ENCODE data around the gene HGS. TPM values are rescaled to one million over a fixed set of nuclear protein-coding genes. Genes with fewer than 3 reads are reported as not detected.

Gene HGS
- total RNA-seq, 1 experiment from 2014 or later, result 240 TPM

GRCh38 chr17:81715872-81716673, 32.3 kb downstream of the HGS start:
- in situ Hi-C loops (cut with HindIII; ENCODE audit: low pct_unique_long_range_greater_than_20kb, low sequenced_read_pairs) (no loop called here), intact Hi-C loops (cut with micrococcal nuclease; ENCODE audit: unreplicated experiment) (no loop called here)
- POLR2A ChIA-PET, result interaction anchor here (0.6 kb wide), 1 partner anchor 297 kb away, joined by 3 read pairs; no protein-coding TSS in a partner anchor
- DNase-seq (ENCODE audit: low read depth, low spot score) (no peak), ATAC-seq (no peak)
- BruUV-seq (replicated peaks), result no TSS peak
- Histone ChIP-seq H3K36me3 (ENCODE audit: control insufficient read depth, insufficient read depth, low read length) (peaks cover 3% of the 10 kb centered on the region; the same call in 1 of the 2 replicates), H3K27me3 (ENCODE audit: control insufficient read depth, insufficient read depth, low read length) (no peaks in the 10 kb centered on the region), H3K4me3 (ENCODE audit: low read depth in 2 of 2, low read length in 2 of 2) (no peak overlapping the region), H3K27ac (ENCODE audit: low read length) (no peak overlapping the region), H3K9me3 (ENCODE audit: control insufficient read depth, insufficient read depth, low read depth, low read length) (no peaks in the 10 kb centered on the region), H3K4me1 (ENCODE audit: control insufficient read depth, insufficient read depth, low read length) (peaks cover 20% of the 10 kb centered on the region)
- CTCF ChIA-PET, result interaction anchor here (0.6 kb wide), 1 partner anchor 281 kb away, joined by 5 read pairs; no protein-coding TSS in a partner anchor
- no peak for TF ChIP-seq POLR2AphosphoS5 (IDR thresholded peaks at IDR 0.05; ENCODE audit: low read depth, low read length)
- TF ChIP-seq, protein P1, sequence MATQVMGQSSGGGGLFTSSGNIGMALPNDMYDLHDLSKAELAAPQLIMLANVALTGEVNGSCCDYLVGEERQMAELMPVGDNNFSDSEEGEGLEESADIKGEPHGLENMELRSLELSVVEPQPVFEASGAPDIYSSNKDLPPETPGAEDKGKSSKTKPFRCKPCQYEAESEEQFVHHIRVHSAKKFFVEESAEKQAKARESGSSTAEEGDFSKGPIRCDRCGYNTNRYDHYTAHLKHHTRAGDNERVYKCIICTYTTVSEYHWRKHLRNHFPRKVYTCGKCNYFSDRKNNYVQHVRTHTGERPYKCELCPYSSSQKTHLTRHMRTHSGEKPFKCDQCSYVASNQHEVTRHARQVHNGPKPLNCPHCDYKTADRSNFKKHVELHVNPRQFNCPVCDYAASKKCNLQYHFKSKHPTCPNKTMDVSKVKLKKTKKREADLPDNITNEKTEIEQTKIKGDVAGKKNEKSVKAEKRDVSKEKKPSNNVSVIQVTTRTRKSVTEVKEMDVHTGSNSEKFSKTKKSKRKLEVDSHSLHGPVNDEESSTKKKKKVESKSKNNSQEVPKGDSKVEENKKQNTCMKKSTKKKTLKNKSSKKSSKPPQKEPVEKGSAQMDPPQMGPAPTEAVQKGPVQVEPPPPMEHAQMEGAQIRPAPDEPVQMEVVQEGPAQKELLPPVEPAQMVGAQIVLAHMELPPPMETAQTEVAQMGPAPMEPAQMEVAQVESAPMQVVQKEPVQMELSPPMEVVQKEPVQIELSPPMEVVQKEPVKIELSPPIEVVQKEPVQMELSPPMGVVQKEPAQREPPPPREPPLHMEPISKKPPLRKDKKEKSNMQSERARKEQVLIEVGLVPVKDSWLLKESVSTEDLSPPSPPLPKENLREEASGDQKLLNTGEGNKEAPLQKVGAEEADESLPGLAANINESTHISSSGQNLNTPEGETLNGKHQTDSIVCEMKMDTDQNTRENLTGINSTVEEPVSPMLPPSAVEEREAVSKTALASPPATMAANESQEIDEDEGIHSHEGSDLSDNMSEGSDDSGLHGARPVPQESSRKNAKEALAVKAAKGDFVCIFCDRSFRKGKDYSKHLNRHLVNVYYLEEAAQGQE (IDR thresholded peaks at IDR 0.05; ENCODE audit: insufficient read depth in 1 of 2, low read depth in 2 of 2, low read length in 1 of 2), result no peak
- no peak for TF ChIP-seq SIN3A (IDR thresholded peaks at IDR 0.05; ENCODE audit: borderline replicate concordance, insufficient read depth, low read depth, low read length)
- TF ChIP-seq, protein P2, sequence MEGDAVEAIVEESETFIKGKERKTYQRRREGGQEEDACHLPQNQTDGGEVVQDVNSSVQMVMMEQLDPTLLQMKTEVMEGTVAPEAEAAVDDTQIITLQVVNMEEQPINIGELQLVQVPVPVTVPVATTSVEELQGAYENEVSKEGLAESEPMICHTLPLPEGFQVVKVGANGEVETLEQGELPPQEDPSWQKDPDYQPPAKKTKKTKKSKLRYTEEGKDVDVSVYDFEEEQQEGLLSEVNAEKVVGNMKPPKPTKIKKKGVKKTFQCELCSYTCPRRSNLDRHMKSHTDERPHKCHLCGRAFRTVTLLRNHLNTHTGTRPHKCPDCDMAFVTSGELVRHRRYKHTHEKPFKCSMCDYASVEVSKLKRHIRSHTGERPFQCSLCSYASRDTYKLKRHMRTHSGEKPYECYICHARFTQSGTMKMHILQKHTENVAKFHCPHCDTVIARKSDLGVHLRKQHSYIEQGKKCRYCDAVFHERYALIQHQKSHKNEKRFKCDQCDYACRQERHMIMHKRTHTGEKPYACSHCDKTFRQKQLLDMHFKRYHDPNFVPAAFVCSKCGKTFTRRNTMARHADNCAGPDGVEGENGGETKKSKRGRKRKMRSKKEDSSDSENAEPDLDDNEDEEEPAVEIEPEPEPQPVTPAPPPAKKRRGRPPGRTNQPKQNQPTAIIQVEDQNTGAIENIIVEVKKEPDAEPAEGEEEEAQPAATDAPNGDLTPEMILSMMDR (IDR thresholded peaks at IDR 0.05), result no peak
- TF ChIP-seq TCF7L2 (IDR thresholded peaks at IDR 0.05; ENCODE audit: low read depth, low read length), result no peak

DNA sequence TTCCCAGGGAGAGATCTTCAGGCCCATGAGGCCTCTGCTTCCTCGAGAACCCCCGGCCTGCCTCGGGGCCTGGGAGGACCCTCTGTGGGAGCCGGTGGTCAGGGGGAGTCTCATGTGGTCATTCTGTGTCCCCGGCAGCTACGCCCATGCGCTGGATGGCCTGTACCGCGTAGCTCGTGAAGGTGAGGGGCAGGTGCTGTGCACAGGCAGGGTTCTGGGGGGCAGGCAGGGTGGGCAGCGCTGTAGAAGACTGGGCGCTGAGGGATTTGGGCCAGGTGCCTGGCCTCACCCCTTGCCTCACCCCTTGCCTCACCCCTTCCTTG, 32.8 kb downstream of the HGS start:
- Histone ChIP-seq H3K4me1 (ENCODE audit: control insufficient read depth, insufficient read depth, low read length) (peaks cover 15% of the 10 kb centered on the region), H3K27me3 (ENCODE audit: control insufficient read depth, insufficient read depth, low read length) (no peaks in the 10 kb centered on the region), H3K9me3 (ENCODE audit: control insufficient read depth, insufficient read depth, low read depth, low read length) (no peaks in the 10 kb centered on the region), H3K4me3 (ENCODE audit: low read depth in 2 of 2, low read length in 2 of 2) (no peak overlapping the region), H3K36me3 (ENCODE audit: control insufficient read depth, insufficient read depth, low read length) (peaks cover 3% of the 10 kb centered on the region; the same call in 1 of the 2 replicates), H3K27ac (ENCODE audit: low read length) (no peak overlapping the region)
- ChIA-PET POLR2A (no interaction called here), CTCF (no interaction called here)
- BruUV-seq (replicated peaks), result no TSS peak
- no peak for ATAC-seq
- DNase-seq (ENCODE audit: low read depth, low spot score), result no peak
- TF ChIP-seq POLR2AphosphoS5 (IDR thresholded peaks at IDR 0.05; ENCODE audit: low read depth, low read length), result no peak
- intact Hi-C loops (cut with micrococcal nuclease; ENCODE audit: unreplicated experiment) (no loop called here), in situ Hi-C loops (cut with HindIII; ENCODE audit: low pct_unique_long_range_greater_than_20kb, low sequenced_read_pairs) (no loop called here)

Data from Panc1 (cell line).